ENCODE measurements around the gene SH3PXD2A.

DNA sequence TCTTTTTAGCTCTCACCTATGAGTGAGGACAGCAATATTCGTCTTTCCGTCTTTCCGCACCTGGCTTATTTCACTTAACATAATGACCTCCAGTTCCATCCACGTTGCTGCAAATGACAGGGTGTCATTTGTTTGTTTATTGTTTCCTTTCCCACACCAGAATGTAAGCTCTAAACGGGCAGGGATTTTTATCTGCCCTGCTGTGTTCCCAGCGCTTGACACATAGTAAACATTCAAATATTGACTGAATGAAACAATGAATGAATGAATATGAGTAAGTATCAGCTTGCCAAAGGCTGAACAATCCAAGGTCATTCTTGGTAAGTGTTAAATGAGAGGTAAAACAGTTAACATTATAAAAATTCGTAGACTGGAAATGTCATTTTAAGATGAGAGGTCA, 12.8 kb downstream of the SH3PXD2A start:
- TF ChIP-seq POLR2A (IDR thresholded peaks at IDR 0.05) = no peak
- TF ChIP-seq, protein P1, sequence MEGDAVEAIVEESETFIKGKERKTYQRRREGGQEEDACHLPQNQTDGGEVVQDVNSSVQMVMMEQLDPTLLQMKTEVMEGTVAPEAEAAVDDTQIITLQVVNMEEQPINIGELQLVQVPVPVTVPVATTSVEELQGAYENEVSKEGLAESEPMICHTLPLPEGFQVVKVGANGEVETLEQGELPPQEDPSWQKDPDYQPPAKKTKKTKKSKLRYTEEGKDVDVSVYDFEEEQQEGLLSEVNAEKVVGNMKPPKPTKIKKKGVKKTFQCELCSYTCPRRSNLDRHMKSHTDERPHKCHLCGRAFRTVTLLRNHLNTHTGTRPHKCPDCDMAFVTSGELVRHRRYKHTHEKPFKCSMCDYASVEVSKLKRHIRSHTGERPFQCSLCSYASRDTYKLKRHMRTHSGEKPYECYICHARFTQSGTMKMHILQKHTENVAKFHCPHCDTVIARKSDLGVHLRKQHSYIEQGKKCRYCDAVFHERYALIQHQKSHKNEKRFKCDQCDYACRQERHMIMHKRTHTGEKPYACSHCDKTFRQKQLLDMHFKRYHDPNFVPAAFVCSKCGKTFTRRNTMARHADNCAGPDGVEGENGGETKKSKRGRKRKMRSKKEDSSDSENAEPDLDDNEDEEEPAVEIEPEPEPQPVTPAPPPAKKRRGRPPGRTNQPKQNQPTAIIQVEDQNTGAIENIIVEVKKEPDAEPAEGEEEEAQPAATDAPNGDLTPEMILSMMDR (IDR thresholded peaks at IDR 0.05) = no peak
- no peak for TF ChIP-seq EP300 (IDR thresholded peaks at IDR 0.05)
